Keratinocyte (primary cell): ENCODE results near the gene AOPEP. TPM values are rescaled to one million over a fixed set of nuclear protein-coding genes. Genes with fewer than 3 reads are reported as not detected.

ENCODE experiments used
- DNase-seq: peaks from one replicate; pipeline ENCODE4 v3.0.0-alpha.2; 2011; ENCODE audit warnings: low read depth, missing footprints, low spot score
- FAIRE-seq: peaks from 2 replicates; lab custom pipeline; 2011; peaks lifted over from hg19 to GRCh38; lab: Jason Lieb, UNC
- H2AFZ ChIP-seq: 2 replicates; pipeline ENCODE4 v1.6.0; 2012; ENCODE audit warnings: low read length, control low read depth, inconsistent platforms; ENCODE audit not compliant: control insufficient read depth
- H3K27ac ChIP-seq: 2 replicates; pipeline ENCODE4 v1.5.1; 2011; ENCODE audit warnings: low read length; ENCODE audit not compliant: control insufficient read depth, insufficient read depth
- H3K27me3 ChIP-seq: 3 replicates; pipeline ENCODE4 v1.6.0; 2011; ENCODE audit warnings: low read length; ENCODE audit not compliant: control insufficient read depth, insufficient read depth; ENCODE audit errors: extremely low read depth
- H3K36me3 ChIP-seq, 2 experiments: 2 replicates in 1 of 2; 3 replicates in 1 of 2; pipeline ENCODE4 v1.5.1; 2011; ENCODE audit warnings: low read length in 2 of 2, mild to moderate bottlenecking in 1 of 2; ENCODE audit not compliant: control insufficient read depth in 2 of 2, insufficient read depth in 2 of 2; ENCODE audit errors: extremely low read depth in 1 of 2
- H3K4me1 ChIP-seq: 3 replicates; pipeline ENCODE4 v1.5.1; 2011; ENCODE audit warnings: low read length; ENCODE audit not compliant: control insufficient read depth, insufficient read depth; ENCODE audit errors: extremely low read depth
- H3K4me2 ChIP-seq: 3 replicates; pipeline ENCODE4 v1.6.0; 2011; ENCODE audit warnings: low read depth, low read length; ENCODE audit not compliant: control insufficient read depth, insufficient read depth; ENCODE audit errors: extremely low read depth
- H3K4me3 ChIP-seq, 3 experiments: fragments of 200-600 bp in 1 of 3; sonication (generic) in 1 of 3; 2 replicates in 2 of 3; 3 replicates in 1 of 3; pipeline ENCODE4 v1.5.1; 2011 to 2016; ENCODE audit warnings: low read length in 3 of 3, mild to moderate bottlenecking in 3 of 3, control low read depth in 2 of 3, inconsistent platforms in 1 of 3, low read depth in 1 of 3, mixed read lengths in 1 of 3, mixed run types in 1 of 3, moderate library complexity in 1 of 3; ENCODE audit not compliant: control insufficient read depth in 2 of 3, insufficient read depth in 2 of 3; ENCODE audit errors: extremely low read depth in 1 of 3
- H3K79me2 ChIP-seq: 2 replicates; pipeline ENCODE4 v1.6.0; 2012; ENCODE audit warnings: low read length; ENCODE audit not compliant: control insufficient read depth, insufficient read depth
- H3K9ac ChIP-seq: 3 replicates; pipeline ENCODE4 v1.6.0; 2011; ENCODE audit warnings: low read length; ENCODE audit not compliant: control insufficient read depth, insufficient read depth; ENCODE audit errors: extremely low read depth
- H3K9me1 ChIP-seq: 3 replicates; pipeline ENCODE4 v1.6.0; 2011; ENCODE audit warnings: low read length; ENCODE audit not compliant: control insufficient read depth, insufficient read depth; ENCODE audit errors: extremely low read depth
- H3K9me3 ChIP-seq: 2 replicates; pipeline ENCODE4 v1.5.1; 2012; ENCODE audit warnings: low read depth, low read length; ENCODE audit not compliant: control insufficient read depth
- H4K20me1 ChIP-seq: 3 replicates; pipeline ENCODE4 v1.6.0; 2011; ENCODE audit warnings: low read length; ENCODE audit not compliant: control insufficient read depth, insufficient read depth; ENCODE audit errors: extremely low read depth
- EZH2 ChIP-seq: IDR thresholded peaks from one replicate; pipeline ENCODE4 v1.6.1; 2012; ENCODE audit warnings: inconsistent platforms, mild to moderate bottlenecking, low read length, moderate library complexity
- dilution Hi-C: fragments of 300-500 bp; cut with MboI; formaldehyde crosslinking; loops from one replicate; pipeline ENCODE4 v1.7.0; 2020; ENCODE audit warnings: low sequenced_read_pairs; ENCODE audit not compliant: extremely low pct_ligation_motif_present
- polyA plus RNA-seq, 5 experiments: library from polyadenylated mRNA; depleted of rRNA in 3 of 5; stranded (reverse) in 3 of 5; stranded (forward) in 1 of 5; unstranded in 1 of 5; fragments of >200 nt; gene quantifications; 1 replicate in 1 of 5; 2 replicates in 3 of 5; 3 replicates in 1 of 5; pipeline versions ENCODE4 v1.2.1 to v1.2.3, GENCODE V29; 2011 to 2012; ENCODE audit warnings: missing spikeins in 2 of 5, low read depth in 1 of 5, low replicate concordance in 1 of 5
- TF ChIP-seq, protein P1 (sequence below), 3 experiments: IDR thresholded peaks in 1 of 3; conservative IDR thresholded peaks in 1 of 3; optimal IDR thresholded peaks in 1 of 3; 2 replicates in 2 of 3; 3 replicates in 1 of 3; pipeline versions ENCODE3 to v1.5.1; 2011; ENCODE audit warnings: low read length in 3 of 3, mild to moderate bottlenecking in 3 of 3, moderate library complexity in 2 of 3, control low read depth in 1 of 3, inconsistent platforms in 1 of 3; ENCODE audit not compliant: insufficient read depth in 2 of 3; ENCODE audit errors: extremely low read depth in 1 of 3

AOPEP gene
- polyA plus RNA-seq, 1 donor (not counting 4 experiments of a cell fraction or from before 2014, with no cell fraction given) = 27.0 TPM

DNA sequence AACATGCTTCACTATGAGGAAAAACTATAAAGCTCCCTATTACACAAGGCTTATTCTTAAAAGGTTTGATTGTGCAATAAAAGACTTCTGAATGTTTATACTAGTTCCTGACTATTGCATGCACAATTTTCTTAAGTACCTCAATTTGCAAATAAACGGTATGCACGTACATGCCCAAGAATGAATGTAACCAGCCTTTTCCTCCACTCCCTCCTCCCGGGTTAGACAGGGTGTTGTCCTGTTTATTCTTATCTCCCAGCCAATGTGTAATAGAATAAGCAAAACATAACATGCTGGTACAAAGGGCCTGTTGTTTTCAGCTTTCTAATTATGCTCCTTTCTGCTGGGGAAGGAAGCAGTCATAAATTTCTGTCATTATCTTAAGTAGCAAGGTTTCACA lies 79.1 kb downstream of the AOPEP start:
- Histone ChIP-seq H4K20me1 (no peaks in the 10 kb centered on the region), H3K36me3 (peaks cover 4 to 8% of the 10 kb centered on the region in 2 experiments), H2AFZ (no peak overlapping the region), H3K27me3 (no peaks in the 10 kb centered on the region), H3K79me2 (no peaks in the 10 kb centered on the region), H3K9ac (peak overlapping the region; percentile 82), H3K9me1 (no peaks in the 10 kb centered on the region), H3K27ac (peak overlapping the region; percentile 96), H3K4me1 (peaks cover 63% of the 10 kb centered on the region), H3K9me3 (no peaks in the 10 kb centered on the region), H3K4me3 (peak overlapping the region in 1 of 3 experiments; percentile 11), H3K4me2 (peak overlapping the region; percentile 79)
- peak; percentile 81 for FAIRE-seq
- TF ChIP-seq, protein P1, sequence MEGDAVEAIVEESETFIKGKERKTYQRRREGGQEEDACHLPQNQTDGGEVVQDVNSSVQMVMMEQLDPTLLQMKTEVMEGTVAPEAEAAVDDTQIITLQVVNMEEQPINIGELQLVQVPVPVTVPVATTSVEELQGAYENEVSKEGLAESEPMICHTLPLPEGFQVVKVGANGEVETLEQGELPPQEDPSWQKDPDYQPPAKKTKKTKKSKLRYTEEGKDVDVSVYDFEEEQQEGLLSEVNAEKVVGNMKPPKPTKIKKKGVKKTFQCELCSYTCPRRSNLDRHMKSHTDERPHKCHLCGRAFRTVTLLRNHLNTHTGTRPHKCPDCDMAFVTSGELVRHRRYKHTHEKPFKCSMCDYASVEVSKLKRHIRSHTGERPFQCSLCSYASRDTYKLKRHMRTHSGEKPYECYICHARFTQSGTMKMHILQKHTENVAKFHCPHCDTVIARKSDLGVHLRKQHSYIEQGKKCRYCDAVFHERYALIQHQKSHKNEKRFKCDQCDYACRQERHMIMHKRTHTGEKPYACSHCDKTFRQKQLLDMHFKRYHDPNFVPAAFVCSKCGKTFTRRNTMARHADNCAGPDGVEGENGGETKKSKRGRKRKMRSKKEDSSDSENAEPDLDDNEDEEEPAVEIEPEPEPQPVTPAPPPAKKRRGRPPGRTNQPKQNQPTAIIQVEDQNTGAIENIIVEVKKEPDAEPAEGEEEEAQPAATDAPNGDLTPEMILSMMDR (optimal IDR thresholded peaks at IDR 0.05 in 1 of 3, IDR thresholded peaks at IDR 0.05 in 1 of 3, conservative IDR thresholded peaks at IDR 0.05 in 1 of 3; ENCODE audit: extremely low read depth in 1 of 3, insufficient read depth in 2 of 3, low read length in 3 of 3) = no peak
- TF ChIP-seq EZH2 = no peak
- peak; percentile 90 for DNase-seq
- dilution Hi-C loops = no loop called here

DNA sequence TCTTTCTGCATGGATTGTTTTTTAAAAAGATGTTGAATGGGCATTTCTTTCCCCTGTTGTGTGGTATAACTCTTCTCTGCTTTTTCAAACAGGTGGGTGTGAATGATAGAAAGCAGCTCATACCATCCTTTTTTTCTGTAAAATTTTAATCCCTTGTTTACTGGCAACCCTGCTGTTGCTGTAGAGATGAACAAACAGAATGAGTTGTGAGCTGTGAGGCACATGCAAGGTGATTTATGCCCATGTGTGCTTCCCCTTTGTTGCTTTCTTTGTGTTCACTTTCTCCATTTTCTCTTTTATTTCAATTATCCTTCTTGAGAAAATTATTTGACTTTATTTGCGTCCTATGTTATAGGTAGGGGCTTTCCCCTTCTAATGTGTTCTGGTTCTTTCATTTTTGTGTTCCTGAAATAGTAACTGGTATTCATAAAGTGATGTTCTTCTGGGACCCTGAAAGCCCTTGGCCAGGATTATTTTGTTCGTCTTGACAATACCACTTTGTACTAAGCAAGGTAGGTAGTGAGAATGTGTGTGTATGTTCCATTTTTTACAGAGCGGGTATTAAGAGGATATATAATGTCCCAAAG lies 79.9 kb downstream of the AOPEP start:
- H3K27me3 ChIP-seq = no peaks in the 10 kb centered on the region
- no peak for TF ChIP-seq EZH2
- TF ChIP-seq, protein P1 (optimal IDR thresholded peaks at IDR 0.05 in 1 of 3, IDR thresholded peaks at IDR 0.05 in 1 of 3, conservative IDR thresholded peaks at IDR 0.05 in 1 of 3; ENCODE audit: extremely low read depth in 1 of 3, insufficient read depth in 2 of 3, low read length in 3 of 3) = no peak
- DNase-seq = no peak
- H3K9ac ChIP-seq = peak overlapping the region; percentile 82
- H3K4me3 ChIP-seq = no peak overlapping the region
- dilution Hi-C loops = no loop called here
- H2AFZ ChIP-seq = no peak overlapping the region
- no peaks in the 10 kb centered on the region for H4K20me1 ChIP-seq
- H3K4me2 ChIP-seq = peak overlapping the region; percentile 79
- no peaks in the 10 kb centered on the region for H3K9me1 ChIP-seq
- H3K36me3 ChIP-seq = peaks cover 0 to 2% of the 10 kb centered on the region in 2 experiments
- H3K9me3 ChIP-seq = no peaks in the 10 kb centered on the region
- H3K79me2 ChIP-seq = no peaks in the 10 kb centered on the region
- peaks cover 55% of the 10 kb centered on the region for H3K4me1 ChIP-seq
- no peak for FAIRE-seq
- peak overlapping the region; percentile 96 for H3K27ac ChIP-seq
